Naive thymus-derived CD8-positive, alpha-beta T cell (primary cell): ENCODE measurements around the gene MYB. TPM values are rescaled to one million over a fixed set of nuclear protein-coding genes. Genes with fewer than 3 reads are reported as not detected.

Experiments used
- ATAC-seq, 2 donors: fragments of 150-1000 bp; cut with Tn5 transposase in 1 of 2; sonication (Bioruptor Pico), chemical (Tn5 transposase) in 1 of 2; 1 replicate in 1 of 2; 2 replicates in 1 of 2; pipeline ENCODE4 v1.10.0; 2021; ENCODE audit warnings: mild to moderate bottlenecking in 2 of 2, moderate library complexity in 2 of 2
- POLR2A ChIA-PET: fragments of 350-600 bp; sonication (Branson Sonifier 250); formaldehyde crosslinking; loops from one replicate; lab custom pipeline; 2021; ENCODE audit warnings: antibody characterized with exemption; lab: Charles Lee
- DNase-seq, 10 donors: peaks; one replicate each; pipeline versions ENCODE4 v3.0.0 to v3.0.0-alpha.2; 2020 to 2022
- H3K27ac Mint-ChIP-seq, 10 donors: one replicate each; pipeline ENCODE4 v1.8.0; 2020 to 2022; ENCODE audit warnings: mild to moderate bottlenecking in 10 of 10, mixed read lengths in 10 of 10, moderate library complexity in 4 of 10, inconsistent platforms in 1 of 10
- H3K27me3 Mint-ChIP-seq, 5 donors: one replicate each; pipeline ENCODE4 v1.8.0; 2021 to 2022; ENCODE audit warnings: mixed read lengths in 5 of 5
- H3K36me3 Mint-ChIP-seq, 3 donors: one replicate each; pipeline ENCODE4 v1.8.0; 2020 to 2022; ENCODE audit warnings: mixed read lengths in 3 of 3, mild to moderate bottlenecking in 2 of 3, inconsistent platforms in 1 of 3
- H3K4me1 Mint-ChIP-seq, 4 donors: one replicate each; pipeline ENCODE4 v1.8.0; 2021 to 2022; ENCODE audit warnings: mixed read lengths in 4 of 4
- H3K4me3 Mint-ChIP-seq, 10 donors: one replicate each; pipeline ENCODE4 v1.8.0; 2020 to 2022; ENCODE audit warnings: mild to moderate bottlenecking in 10 of 10, mixed read lengths in 10 of 10, moderate library complexity in 6 of 10, inconsistent platforms in 1 of 10
- H3K9me3 Mint-ChIP-seq, 9 donors: one replicate each; pipeline ENCODE4 v1.8.0; 2020 to 2022; ENCODE audit warnings: mixed read lengths in 9 of 9, mild to moderate bottlenecking in 3 of 9, inconsistent platforms in 1 of 9, moderate library complexity in 1 of 9
- polyA plus RNA-seq, 3 donors: library from polyadenylated mRNA; unstranded; fragments of 300-500 nt; fragmentation: Illumina TruSeq; gene quantifications; one replicate each; pipeline ENCODE4 v1.2.3, GENCODE V29; 2021
- total RNA-seq, 8 experiments: library from RNA in 2 of 8; stranded (reverse) in 2 of 8; gene quantifications; one replicate each; pipeline ENCODE4 v1.2.3 and lab custom pipeline; 2021 to 2026

MYB gene
- total and polyA plus RNA-seq, 5 experiments from 2014 or later = 2.4 to 22.5 (median 4.8) TPM

- Mint-ChIP-seq H3K9me3 (no peaks in the 10 kb centered on the region), H3K27ac (peak overlapping the region in 1 of 10 donors; percentile 20), H3K36me3 (peaks cover 0 to 5% (median 0%) of the 10 kb centered on the region in 3 donors), H3K4me3 (no peak overlapping the region), H3K27me3 (no peaks in the 10 kb centered on the region), H3K4me1 (peaks cover 9 to 22% (median 18%) of the 10 kb centered on the region in 4 donors)
- POLR2A ChIA-PET = interaction anchor here (0.6 kb wide), 1 partner anchor 975 kb away, joined by 3 read pairs; no protein-coding TSS in a partner anchor
- no peak for DNase-seq
- ATAC-seq = no peak
These were observed 46.2 kb downstream of the MYB start for GRCh38 chr6:135227349-135227748.

GRCh38 chr6:135227758-135228157, 46.6 kb downstream of the MYB start:
- ATAC-seq (no peak), DNase-seq (no peak)
- Mint-ChIP-seq H3K4me3 (no peak overlapping the region), H3K27ac (no peak overlapping the region), H3K27me3 (no peaks in the 10 kb centered on the region), H3K9me3 (no peaks in the 10 kb centered on the region), H3K4me1 (peaks cover 9 to 20% (median 18%) of the 10 kb centered on the region in 4 donors), H3K36me3 (peaks cover 0 to 5% (median 0%) of the 10 kb centered on the region in 3 donors)
- POLR2A ChIA-PET = interaction anchor here (0.6 kb wide), 1 partner anchor 975 kb away, joined by 3 read pairs; no protein-coding TSS in a partner anchor

GRCh38 chr6:135228486-135228885, 47.4 kb downstream of the MYB start:
- ATAC-seq = no peak
- Mint-ChIP-seq H3K27me3 (no peaks in the 10 kb centered on the region), H3K4me3 (no peak overlapping the region), H3K27ac (no peak overlapping the region), H3K36me3 (peaks cover 0 to under 1% (median 0%) of the 10 kb centered on the region in 3 donors), H3K4me1 (peaks cover 6 to 15% (median 12%) of the 10 kb centered on the region in 4 donors), H3K9me3 (no peaks in the 10 kb centered on the region)
- POLR2A ChIA-PET = no interaction called here
- DNase-seq = no peak

- POLR2A ChIA-PET = no interaction called here
- ATAC-seq = no peak
- H3K27ac Mint-ChIP-seq = no peak overlapping the region
- no peaks in the 10 kb centered on the region for H3K27me3 Mint-ChIP-seq
- H3K4me3 Mint-ChIP-seq = no peak overlapping the region
- no peak for DNase-seq
- H3K4me1 Mint-ChIP-seq = peaks cover 1 to 7% (median 5%) of the 10 kb centered on the region in 4 donors
- H3K36me3 Mint-ChIP-seq = no peaks in the 10 kb centered on the region
- no peaks in the 10 kb centered on the region for H3K9me3 Mint-ChIP-seq
These were observed 48.9 kb downstream of the MYB start for GRCh38 chr6:135229996-135230395.

GRCh38 chr6:135230711-135231468, 49.8 kb downstream of the MYB start:
- POLR2A ChIA-PET = no interaction called here

GRCh38 chr6:135231469-135231844, 50.3 kb downstream of the MYB start:
- Mint-ChIP-seq H3K9me3 (no peaks in the 10 kb centered on the region), H3K27ac (no peak overlapping the region), H3K4me3 (no peak overlapping the region), H3K4me1 (peaks cover 2 to 10% (median 7%) of the 10 kb centered on the region in 4 donors), H3K27me3 (no peaks in the 10 kb centered on the region), H3K36me3 (no peaks in the 10 kb centered on the region)
- POLR2A ChIA-PET = no interaction called here
- no peak for ATAC-seq
- DNase-seq = no peak

More at GRCh38 chr6:135230711-135231468, 49.8 kb downstream of the MYB start:
- ATAC-seq (no peak), DNase-seq (no peak)
- H3K4me3 Mint-ChIP-seq = no peak overlapping the region
- peaks cover 1 to 7% (median 5%) of the 10 kb centered on the region in 4 donors for H3K4me1 Mint-ChIP-seq
- H3K9me3 Mint-ChIP-seq = no peaks in the 10 kb centered on the region
- H3K36me3 Mint-ChIP-seq = no peaks in the 10 kb centered on the region
- no peaks in the 10 kb centered on the region for H3K27me3 Mint-ChIP-seq
- no peak overlapping the region for H3K27ac Mint-ChIP-seq

GRCh38 chr6:135233686-135234491, 52.8 kb downstream of the MYB start:
- no peak for DNase-seq
- peak overlapping the region in 2 of 10 donors; percentile 33 to 52 for H3K27ac Mint-ChIP-seq

GRCh38 chr6:135234492-135234780, 53.3 kb downstream of the MYB start:
- H3K27ac Mint-ChIP-seq = peak overlapping the region in 1 of 10 donors; percentile 33
- ATAC-seq (no peak), DNase-seq (no peak)
- no peaks in the 10 kb centered on the region for H3K9me3 Mint-ChIP-seq
- no peaks in the 10 kb centered on the region for H3K36me3 Mint-ChIP-seq
- no peak overlapping the region for H3K4me3 Mint-ChIP-seq
- POLR2A ChIA-PET = interaction anchor here (1.1 kb wide), 1 partner anchor 10 kb away, joined by 3 read pairs; no protein-coding TSS in a partner anchor
- H3K4me1 Mint-ChIP-seq = peaks cover 6 to 11% (median 9%) of the 10 kb centered on the region in 4 donors
- no peaks in the 10 kb centered on the region for H3K27me3 Mint-ChIP-seq

More at GRCh38 chr6:135233686-135234491, 52.8 kb downstream of the MYB start:
- POLR2A ChIA-PET = interaction anchor here (1.1 kb wide), 1 partner anchor 10 kb away, joined by 3 read pairs; no protein-coding TSS in a partner anchor
- peaks cover 6 to 11% (median 9%) of the 10 kb centered on the region in 4 donors for H3K4me1 Mint-ChIP-seq
- ATAC-seq = no peak
- no peaks in the 10 kb centered on the region for H3K36me3 Mint-ChIP-seq
- H3K9me3 Mint-ChIP-seq = no peaks in the 10 kb centered on the region
- no peaks in the 10 kb centered on the region for H3K27me3 Mint-ChIP-seq
- H3K4me3 Mint-ChIP-seq = no peak overlapping the region

GRCh38 chr6:135235716-135236115, 54.6 kb downstream of the MYB start:
- no peak for ATAC-seq
- POLR2A ChIA-PET = interaction anchor here (1.3 kb wide), 1 partner anchor 26 kb away, joined by 3 read pairs; no protein-coding TSS in a partner anchor
- H3K4me3 Mint-ChIP-seq = no peak overlapping the region

GRCh38 chr6:135236319-135236718, 55.2 kb downstream of the MYB start:
- no peaks in the 10 kb centered on the region for H3K27me3 Mint-ChIP-seq
- H3K9me3 Mint-ChIP-seq = no peaks in the 10 kb centered on the region
- DNase-seq = no peak
- ATAC-seq = no peak
- H3K27ac Mint-ChIP-seq = peak overlapping the region in 1 of 10 donors; percentile 7
- POLR2A ChIA-PET = interaction anchor here (1.3 kb wide), 1 partner anchor 27 kb away, joined by 3 read pairs; no protein-coding TSS in a partner anchor
- H3K36me3 Mint-ChIP-seq = no peaks in the 10 kb centered on the region
- H3K4me3 Mint-ChIP-seq = no peak overlapping the region
- peaks cover 6 to 11% (median 9%) of the 10 kb centered on the region in 4 donors for H3K4me1 Mint-ChIP-seq

More at GRCh38 chr6:135235716-135236115, 54.6 kb downstream of the MYB start:
- no peak for DNase-seq
- Mint-ChIP-seq H3K27ac (no peak overlapping the region), H3K4me1 (peaks cover 6 to 11% (median 9%) of the 10 kb centered on the region in 4 donors), H3K27me3 (no peaks in the 10 kb centered on the region), H3K9me3 (no peaks in the 10 kb centered on the region), H3K36me3 (no peaks in the 10 kb centered on the region)

- H3K27ac Mint-ChIP-seq = peak overlapping the region in 3 of 10 donors; percentile 7 to 43 (median 13)
- no peaks in the 10 kb centered on the region for H3K27me3 Mint-ChIP-seq
- ATAC-seq = peak in 1 of 2 donors; percentile 33
- peaks cover 6 to 11% (median 9%) of the 10 kb centered on the region in 4 donors for H3K4me1 Mint-ChIP-seq
- H3K9me3 Mint-ChIP-seq = no peaks in the 10 kb centered on the region
- peak in 1 of 10 donors; percentile 6 for DNase-seq
- no peaks in the 10 kb centered on the region for H3K36me3 Mint-ChIP-seq
- peak overlapping the region in 1 of 10 donors; percentile 8 for H3K4me3 Mint-ChIP-seq
- POLR2A ChIA-PET = interaction anchor here (1.3 kb wide), 1 partner anchor 27 kb away, joined by 3 read pairs; no protein-coding TSS in a partner anchor
These were observed 55.6 kb downstream of the MYB start for GRCh38 chr6:135236732-135237131.

GRCh38 chr6:135240711-135241110, 59.6 kb downstream of the MYB start:
- POLR2A ChIA-PET = no interaction called here

More at GRCh38 chr6:135240711-135241110, 59.6 kb downstream of the MYB start:
- H3K4me1 Mint-ChIP-seq = peaks cover 6 to 11% (median 8%) of the 10 kb centered on the region in 4 donors
- no peak overlapping the region for H3K27ac Mint-ChIP-seq
- no peak overlapping the region for H3K4me3 Mint-ChIP-seq
- no peaks in the 10 kb centered on the region for H3K27me3 Mint-ChIP-seq
- no peaks in the 10 kb centered on the region for H3K36me3 Mint-ChIP-seq
- DNase-seq = no peak
- H3K9me3 Mint-ChIP-seq = no peaks in the 10 kb centered on the region
- ATAC-seq = no peak
